MM.1S (cell line): Measurements from ENCODE around the gene ANG.
"Not testable (repeated sequence)": the region's sequence is repeated elsewhere in the genome, so short reads cannot be mapped to it uniquely, and the experiment has no call there.

Experiments used
- DNase-seq: peaks from one replicate; pipeline ENCODE4 v3.0.0-alpha.2; 2015
- H2AFZ ChIP-seq: fragments of 300-600 bp; sonication (generic); 2 replicates; pipeline ENCODE4 v1.6.0; 2016; ENCODE audit warnings: antibody characterized with exemption, low read length
- H3F3A ChIP-seq: fragments of 300-600 bp; sonication (generic); 2 replicates; pipeline ENCODE4 v1.6.1; 2016; ENCODE audit warnings: mild to moderate bottlenecking, antibody characterized with exemption, low read length, moderate library complexity, mixed read lengths; ENCODE audit not compliant: insufficient read depth
- H3K27ac ChIP-seq: fragments of 300-600 bp; sonication (generic); 2 replicates; pipeline ENCODE4 v1.5.1; 2016; ENCODE audit warnings: mild to moderate bottlenecking, low read length
- H3K27me3 ChIP-seq: fragments of 300-600 bp; sonication (generic); replicated peaks from 2 replicates; pipeline ENCODE4 v1.6.0; 2016; ENCODE audit warnings: low read length; ENCODE audit not compliant: insufficient read depth
- H3K36me3 ChIP-seq: fragments of 300-600 bp; sonication (generic); replicated peaks from 2 replicates; pipeline ENCODE4 v1.6.1; 2016; ENCODE audit warnings: mild to moderate bottlenecking, low read length, mixed read lengths; ENCODE audit not compliant: insufficient read depth
- H3K4me1 ChIP-seq: fragments of 300-600 bp; sonication (generic); 2 replicates; pipeline ENCODE4 v1.6.1; 2016; ENCODE audit warnings: low read length, mixed read lengths
- H3K4me2 ChIP-seq: fragments of 300-600 bp; sonication (generic); 2 replicates; pipeline ENCODE4 v1.6.0; 2016; ENCODE audit warnings: low read depth, low read length
- H3K4me3 ChIP-seq: fragments of 300-600 bp; sonication (generic); 2 replicates; pipeline ENCODE4 v1.5.1; 2016; ENCODE audit warnings: low read length, mixed read lengths
- H3K79me2 ChIP-seq: fragments of 300-600 bp; sonication (generic); 2 replicates; pipeline ENCODE4 v1.6.1; 2016; ENCODE audit warnings: mixed run types, low read length, mixed read lengths
- H3K9ac ChIP-seq: fragments of 300-600 bp; sonication (generic); 2 replicates; pipeline ENCODE4 v1.6.1; 2016; ENCODE audit warnings: low read length, mixed read lengths
- H3K9me2 ChIP-seq: fragments of 300-600 bp; sonication (generic); replicated peaks from 2 replicates; pipeline ENCODE4 v1.6.1; 2016; ENCODE audit warnings: mild to moderate bottlenecking, low read length, mixed read lengths; ENCODE audit not compliant: insufficient read depth
- H3K9me3 ChIP-seq: fragments of 300-600 bp; sonication (generic); replicated peaks from 2 replicates; pipeline ENCODE4 v1.6.1; 2016; ENCODE audit warnings: mild to moderate bottlenecking, low read length, mixed read lengths; ENCODE audit not compliant: insufficient read depth
- H4K20me1 ChIP-seq: fragments of 300-600 bp; sonication (generic); 2 replicates; pipeline ENCODE4 v1.6.1; 2016; ENCODE audit warnings: mild to moderate bottlenecking, low read length, moderate library complexity, mixed read lengths; ENCODE audit not compliant: insufficient read depth
- EZH2 ChIP-seq: fragments of 300-600 bp; sonication (generic); optimal IDR thresholded peaks from 2 replicates; pipeline ENCODE3; 2017; ENCODE audit warnings: low read depth, mild to moderate bottlenecking, antibody characterized with exemption, low read length, mixed read lengths
- EZH2phosphoT487 ChIP-seq: fragments of 300-600 bp; sonication (generic); IDR thresholded peaks from 2 replicates; pipeline ENCODE4 v1.6.1; 2018; ENCODE audit warnings: antibody characterized with exemption, low read length
- TF ChIP-seq, protein P1 (sequence below): fragments of 300-600 bp; sonication (generic); IDR thresholded peaks from 2 replicates; pipeline ENCODE4 v1.5.1; 2016; ENCODE audit warnings: antibody characterized with exemption, low read length, mixed read lengths

The ANG gene

DNA sequence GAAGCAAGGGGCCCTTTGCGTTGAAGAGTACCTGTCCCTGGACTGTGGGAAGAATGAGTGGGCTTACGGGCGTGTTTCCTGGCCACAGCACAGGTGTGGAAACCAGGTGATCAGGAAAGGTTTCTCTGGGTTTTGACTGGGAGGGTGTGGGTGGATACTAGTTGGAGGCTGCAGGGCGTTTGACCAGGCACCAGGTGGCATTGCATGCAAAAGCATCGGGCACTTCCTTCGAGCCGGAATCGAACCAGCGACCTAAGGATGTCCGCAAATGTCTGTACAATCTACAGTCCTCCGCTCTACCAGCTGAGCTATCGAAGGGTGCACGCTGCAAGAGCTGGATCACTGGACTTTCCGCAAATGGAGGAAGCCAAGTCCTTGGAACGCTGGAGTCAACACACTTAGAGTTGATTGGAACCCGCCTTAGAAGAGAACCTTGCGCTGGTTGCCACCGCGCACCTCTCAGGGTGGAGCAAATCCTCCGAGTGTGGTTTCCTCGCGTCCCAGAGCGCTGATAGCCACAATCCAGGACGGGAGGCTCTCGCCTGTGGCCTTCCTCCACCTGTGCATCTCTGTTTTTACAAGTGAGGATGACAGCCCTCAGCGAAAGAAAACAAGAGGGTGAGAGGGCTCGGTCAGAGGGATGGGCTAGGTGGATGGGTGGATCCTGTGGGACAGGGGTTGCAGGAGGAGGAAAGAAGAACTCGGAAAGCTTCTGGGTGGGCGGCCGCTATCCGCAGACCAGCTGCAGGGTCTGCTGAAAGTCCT is 25.4 kb upstream of the ANG start:
- peak; percentile 80 for DNase-seq
- Histone ChIP-seq H3K79me2 (no peaks in the 10 kb centered on the region), H3K27me3 (no peaks in the 10 kb centered on the region), H3K4me3 (peak overlapping the region; percentile 79), H3K4me2 (peak overlapping the region; percentile 91), H3K27ac (no peak overlapping the region; the same call in 1 of the 2 replicates), H3K4me1 (peaks cover 8% of the 10 kb centered on the region), H3K9me2 (no peaks in the 10 kb centered on the region), H3K9ac (peak overlapping the region; percentile 48; the same call in 1 of the 2 replicates), H3K36me3 (no peaks in the 10 kb centered on the region), H3F3A (0 out of 2 replicates have a peak, but pooled peaks cover 1% of the 10 kb centered on the region), H2AFZ (peak overlapping the region; percentile 88), H3K9me3 (no peaks in the 10 kb centered on the region), H4K20me1 (no peaks in the 10 kb centered on the region)
- no peak for TF ChIP-seq EZH2
- no peak for TF ChIP-seq EZH2phosphoT487
- TF ChIP-seq, protein P1, sequence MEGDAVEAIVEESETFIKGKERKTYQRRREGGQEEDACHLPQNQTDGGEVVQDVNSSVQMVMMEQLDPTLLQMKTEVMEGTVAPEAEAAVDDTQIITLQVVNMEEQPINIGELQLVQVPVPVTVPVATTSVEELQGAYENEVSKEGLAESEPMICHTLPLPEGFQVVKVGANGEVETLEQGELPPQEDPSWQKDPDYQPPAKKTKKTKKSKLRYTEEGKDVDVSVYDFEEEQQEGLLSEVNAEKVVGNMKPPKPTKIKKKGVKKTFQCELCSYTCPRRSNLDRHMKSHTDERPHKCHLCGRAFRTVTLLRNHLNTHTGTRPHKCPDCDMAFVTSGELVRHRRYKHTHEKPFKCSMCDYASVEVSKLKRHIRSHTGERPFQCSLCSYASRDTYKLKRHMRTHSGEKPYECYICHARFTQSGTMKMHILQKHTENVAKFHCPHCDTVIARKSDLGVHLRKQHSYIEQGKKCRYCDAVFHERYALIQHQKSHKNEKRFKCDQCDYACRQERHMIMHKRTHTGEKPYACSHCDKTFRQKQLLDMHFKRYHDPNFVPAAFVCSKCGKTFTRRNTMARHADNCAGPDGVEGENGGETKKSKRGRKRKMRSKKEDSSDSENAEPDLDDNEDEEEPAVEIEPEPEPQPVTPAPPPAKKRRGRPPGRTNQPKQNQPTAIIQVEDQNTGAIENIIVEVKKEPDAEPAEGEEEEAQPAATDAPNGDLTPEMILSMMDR = peak; percentile 67

DNA sequence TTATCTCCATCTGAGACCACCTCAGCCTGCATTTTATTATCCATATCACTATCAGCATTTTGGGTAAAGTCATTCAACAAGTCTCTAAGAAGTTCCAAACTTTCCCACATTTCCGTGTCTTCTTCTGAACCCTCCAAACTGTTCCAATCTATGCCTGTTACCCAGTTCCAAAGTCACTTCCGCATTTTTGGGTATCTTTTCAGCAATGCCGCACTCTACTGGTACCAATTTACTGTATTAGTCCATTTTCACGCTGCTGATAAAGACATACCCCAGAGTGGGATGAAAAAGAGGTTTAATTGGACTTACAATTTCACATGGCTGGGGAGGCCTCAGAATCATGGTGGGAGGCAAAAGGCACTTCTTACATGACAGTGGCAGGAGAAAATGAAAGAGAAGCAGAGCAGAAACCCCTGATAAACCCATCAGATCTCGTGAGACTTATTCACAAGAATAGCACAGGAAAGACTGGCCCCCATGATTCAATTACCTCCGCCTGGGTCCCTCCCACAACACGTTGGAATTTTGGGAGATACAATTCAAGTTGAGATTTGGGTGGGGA is 22.1 kb upstream of the ANG start:
- H3K9ac ChIP-seq, H2AFZ ChIP-seq, H3K36me3 ChIP-seq, H3K27me3 ChIP-seq, H3K27ac ChIP-seq, H3K79me2 ChIP-seq, DNase-seq, H3F3A ChIP-seq, H3K4me2 ChIP-seq, H3K9me2 ChIP-seq, H4K20me1 ChIP-seq, H3K9me3 ChIP-seq, H3K4me3 ChIP-seq: not testable (repeated sequence)
- H3K4me1 ChIP-seq = peaks cover 17% of the 10 kb centered on the region

DNA sequence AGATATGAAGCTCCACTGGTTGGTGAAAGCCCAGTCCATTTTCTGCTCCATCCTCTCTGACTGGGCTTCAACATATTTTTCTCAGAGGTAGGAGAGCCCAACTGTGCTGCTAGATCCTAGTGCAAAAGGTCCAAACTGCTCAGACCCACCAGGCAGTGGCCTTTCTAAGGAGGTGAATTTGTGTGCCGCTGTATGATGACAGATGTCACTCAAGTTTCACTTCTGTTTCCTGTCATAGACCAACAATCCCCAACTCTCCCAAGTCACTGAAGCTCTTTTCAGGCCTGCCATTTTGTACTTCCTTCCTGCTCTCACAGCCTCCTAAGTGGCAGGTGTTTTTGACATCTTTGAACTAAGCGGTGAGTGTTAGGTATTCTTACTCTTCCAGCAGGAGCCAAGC is 20.6 kb upstream of the ANG start:
- TF ChIP-seq EZH2phosphoT487 = no peak
- no peak for TF ChIP-seq EZH2
- Histone ChIP-seq H3K4me1 (peaks cover 17% of the 10 kb centered on the region), H3K4me2 (peak overlapping the region; percentile 62)

DNA sequence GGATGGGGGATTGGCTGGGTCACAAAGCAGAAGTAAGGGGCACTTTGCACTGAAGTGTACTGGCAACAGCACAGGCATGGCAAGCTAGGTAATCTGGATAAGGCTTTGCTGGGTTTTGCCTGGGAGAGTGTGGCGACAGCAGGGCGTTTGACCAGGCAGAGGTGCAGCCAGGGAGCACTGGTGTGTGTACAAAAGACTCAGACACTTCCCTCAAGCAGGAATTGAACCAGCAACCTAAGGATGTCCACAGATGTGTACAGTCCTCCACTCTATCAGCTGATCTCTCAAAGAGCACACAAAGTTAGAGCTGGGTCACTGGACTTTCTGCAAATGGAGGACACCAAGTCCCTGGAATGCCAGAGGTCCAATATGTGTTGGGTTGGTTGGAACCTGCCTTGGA is 19.6 kb upstream of the ANG start:
- Histone ChIP-seq H3K27ac (no peak overlapping the region), H3K4me2 (no peak overlapping the region), H3K27me3 (no peaks in the 10 kb centered on the region), H2AFZ (no peak overlapping the region), H3K9ac (no peak overlapping the region), H3K9me3 (no peaks in the 10 kb centered on the region), H3K4me1 (peaks cover 17% of the 10 kb centered on the region), H4K20me1 (no peaks in the 10 kb centered on the region), H3K4me3 (no peak overlapping the region), H3F3A (0 out of 2 replicates have a peak, but pooled peaks cover 5% of the 10 kb centered on the region), H3K36me3 (no peaks in the 10 kb centered on the region), H3K79me2 (no peaks in the 10 kb centered on the region), H3K9me2 (no peaks in the 10 kb centered on the region)
- TF ChIP-seq, protein P1 = no peak
- TF ChIP-seq EZH2phosphoT487 = no peak
- no peak for TF ChIP-seq EZH2
- no peak for DNase-seq

More for the DNA sequence above, 20.6 kb upstream of the ANG start:
- no peak overlapping the region for H3K4me3 ChIP-seq
- H3K36me3 ChIP-seq = no peaks in the 10 kb centered on the region
- peak overlapping the region; percentile 69; the same call in 1 of the 2 replicates for H3K27ac ChIP-seq
- no peak overlapping the region for H3K9ac ChIP-seq
- H3K79me2 ChIP-seq = no peaks in the 10 kb centered on the region
- 0 out of 2 replicates have a peak, but pooled peaks cover 5% of the 10 kb centered on the region for H3F3A ChIP-seq
- no peaks in the 10 kb centered on the region for H3K9me3 ChIP-seq
- no peaks in the 10 kb centered on the region for H3K9me2 ChIP-seq
- no peaks in the 10 kb centered on the region for H3K27me3 ChIP-seq
- no peaks in the 10 kb centered on the region for H4K20me1 ChIP-seq
- peak; percentile 28 for DNase-seq
- H2AFZ ChIP-seq = peak overlapping the region; percentile 45
